ENCODE results near the gene TOB1.

GRCh38 chr17:50900383-50900892, 34.3 kb upstream of the TOB1 start:
- no peak for TF ChIP-seq CTCF (IDR thresholded peaks at IDR 0.05)
- no peak for TF ChIP-seq POLR2A (IDR thresholded peaks at IDR 0.05)
